Endothelial cell of hepatic sinusoid (primary cell): ENCODE data around the gene KLHL17.
"Not testable (repeated sequence)": the region's sequence is repeated elsewhere in the genome, so short reads cannot be mapped to it uniquely, and the experiment has no call there.

ENCODE experiments used
- in situ Hi-C: cut with HindIII; loops from 2 replicates; pipeline ENCODE4 v1.10.0; 2017; ENCODE audit warnings: low sequenced_read_pairs

KLHL17 gene

GRCh38 chr1:997713-997992, 37.3 kb downstream of the KLHL17 start:
- in situ Hi-C loops, result no loop called here

DNA sequence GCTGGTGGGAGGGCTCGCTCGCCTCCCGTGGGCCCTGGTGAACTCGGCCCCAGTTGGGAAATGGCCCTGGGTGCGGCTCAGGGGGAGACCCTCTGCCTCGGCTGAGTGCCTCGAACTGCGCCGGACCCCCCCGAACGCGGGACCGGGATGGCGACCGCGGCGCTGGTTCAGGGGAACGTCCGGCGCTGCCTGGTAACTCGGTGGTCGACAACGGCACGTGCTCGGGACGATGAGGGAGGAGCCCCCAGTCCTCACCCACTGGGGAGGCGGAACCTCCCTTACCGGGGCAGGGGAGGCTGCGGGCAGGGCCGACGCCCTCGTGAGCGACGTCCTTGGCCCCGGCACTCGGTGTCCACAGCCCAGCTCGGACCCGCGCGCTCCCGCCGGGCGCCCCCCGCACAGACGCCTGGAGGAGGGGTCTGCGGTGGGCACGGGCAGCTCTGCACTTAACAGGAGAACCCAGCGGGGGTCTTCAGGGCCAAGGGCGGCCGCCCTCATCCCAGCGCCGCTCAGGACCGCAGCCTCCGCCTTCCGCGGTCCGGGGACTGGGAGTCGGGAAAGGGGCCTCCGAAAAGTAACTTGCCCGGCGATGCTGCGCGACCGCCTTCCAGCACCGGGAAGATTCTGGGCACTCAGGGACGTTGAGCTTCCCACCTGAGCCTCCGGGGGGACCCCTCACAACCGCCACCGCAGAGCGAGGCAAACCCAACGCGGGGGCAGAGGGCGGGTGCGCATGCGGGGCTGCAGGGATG, 37.8 kb downstream of the KLHL17 start:
- in situ Hi-C loops, result no loop called here

DNA sequence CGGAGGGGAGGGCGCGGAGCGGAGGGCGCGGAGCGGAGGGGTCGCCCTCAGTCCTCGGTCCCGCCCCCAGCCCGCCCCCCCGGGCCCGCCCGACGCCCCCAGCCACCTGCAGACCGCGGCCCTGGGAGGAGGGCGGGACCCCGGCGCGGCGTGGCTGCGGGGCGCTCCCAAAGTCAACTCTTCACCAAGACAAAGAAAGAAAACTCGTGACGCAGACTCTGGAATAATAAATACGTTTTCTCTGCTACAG, 38.3 kb downstream of the KLHL17 start:
- in situ Hi-C loops, result no loop called here

GRCh38 chr1:998995-999724, 38.8 kb downstream of the KLHL17 start:
- in situ Hi-C loops, result no loop called here

- in situ Hi-C loops, result loop anchor here (5.0 kb wide), 1 partner anchor 67 kb away; no protein-coding TSS in a partner anchor
These were observed 39.5 kb downstream of the KLHL17 start, which contains the start of gene HES4 for GRCh38 chr1:999725-1000356. Gene HES4, minus strand, starts transcription at chr1:1000097. Its CDS starts 124 bp downstream, at chr1:999973.

- in situ Hi-C loops, result loop anchor here (5.0 kb wide), 1 partner anchor 67 kb away; no protein-coding TSS in a partner anchor
These were observed 40.1 kb downstream of the KLHL17 start for GRCh38 chr1:1000357-1001056.

DNA sequence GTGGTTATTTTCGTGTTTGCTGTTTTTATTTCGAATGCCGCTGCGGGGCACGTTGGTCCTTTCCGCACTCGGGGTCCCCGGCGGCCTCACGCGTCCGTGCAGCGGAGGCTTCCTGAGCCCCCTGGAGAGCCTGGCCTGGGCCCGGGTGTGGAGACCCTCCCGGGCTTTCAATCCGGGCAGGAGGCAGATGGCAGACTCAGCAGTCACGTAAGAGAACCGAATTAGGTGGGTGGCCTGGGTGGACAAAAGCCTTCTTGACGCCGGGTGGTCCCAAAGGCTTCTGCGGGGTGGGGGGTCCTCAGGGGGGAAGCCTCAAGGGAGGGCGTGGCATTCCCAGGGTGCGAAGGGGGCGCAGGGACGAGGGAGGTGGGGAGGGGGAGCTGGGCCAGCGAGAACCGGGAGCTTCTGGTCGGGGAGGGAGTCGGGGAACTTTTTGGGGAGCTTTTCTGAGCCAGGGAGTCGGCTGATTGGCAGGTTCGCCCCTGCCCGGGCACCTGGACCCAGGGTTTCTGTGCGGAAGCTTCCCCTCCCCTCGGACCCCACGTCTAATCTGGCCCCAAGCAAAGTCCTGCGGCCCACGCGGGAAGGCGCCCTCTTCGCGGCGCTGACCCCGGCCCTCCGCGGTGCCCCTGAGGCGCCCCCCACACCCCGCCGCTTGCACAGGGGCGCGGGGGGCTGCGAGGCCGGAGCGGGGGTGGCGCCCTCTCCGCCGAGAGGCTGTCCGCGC, 40.8 kb downstream of the KLHL17 start:
- in situ Hi-C loops, result loop anchor here (5.0 kb wide), 1 partner anchor 66 kb away; no protein-coding TSS in a partner anchor

- in situ Hi-C loops, result loop anchor here (5.0 kb wide), 1 partner anchor 63 kb away; no protein-coding TSS in a partner anchor
These were observed 43.4 kb downstream of the KLHL17 start for GRCh38 chr1:1003618-1004419.

GRCh38 chr1:1004420-1004779, 44.0 kb downstream of the KLHL17 start:
- in situ Hi-C loops, result loop anchor here (5.0 kb wide), 1 partner anchor 63 kb away; no protein-coding TSS in a partner anchor

DNA sequence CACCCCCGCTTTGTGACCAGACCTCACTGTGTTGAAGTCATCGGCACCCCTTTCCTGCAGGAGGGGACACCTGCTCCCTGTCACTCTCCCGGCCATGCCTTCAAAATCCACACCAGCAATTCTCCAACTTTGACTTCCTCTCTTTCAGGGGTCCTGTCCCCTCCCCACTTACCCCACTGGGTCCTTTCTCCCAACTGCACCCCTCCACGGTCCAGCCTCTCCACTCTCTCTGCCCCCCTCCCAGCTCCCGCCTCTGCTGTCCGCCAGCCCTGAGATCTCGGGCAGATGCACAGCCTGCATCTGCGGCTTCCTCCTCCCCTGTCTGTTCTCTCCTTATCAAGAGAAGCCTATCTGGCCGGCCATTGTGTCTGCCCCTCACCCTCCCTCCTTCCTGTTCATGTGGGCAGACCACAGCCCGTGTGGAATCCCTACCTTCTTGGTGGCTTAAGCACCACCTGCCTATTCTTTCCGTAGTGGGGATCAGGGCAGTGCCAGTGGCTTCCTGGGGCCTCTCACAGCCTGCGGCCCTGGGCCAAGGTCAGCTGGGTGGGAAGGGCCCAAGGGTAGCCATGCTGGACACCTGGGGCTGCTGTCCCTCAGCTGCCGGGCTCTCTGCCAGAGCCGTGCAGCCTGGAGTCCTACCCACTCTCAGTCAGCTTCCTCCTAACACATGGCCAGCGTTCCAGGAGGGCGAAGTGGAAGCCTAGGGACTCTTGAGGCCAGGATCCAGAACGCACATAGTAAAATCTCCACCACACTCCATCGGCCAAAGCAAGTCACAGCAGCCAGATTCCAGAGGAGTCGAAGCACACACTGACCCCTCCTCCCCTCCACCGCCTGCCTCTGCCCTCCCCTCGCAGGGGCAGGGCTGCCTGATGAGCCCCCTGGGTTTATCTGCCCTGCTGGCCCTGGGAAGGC, 44.7 kb downstream of the KLHL17 start:
- in situ Hi-C loops, result loop anchor here (5.0 kb wide), 1 partner anchor 62 kb away; no protein-coding TSS in a partner anchor

DNA sequence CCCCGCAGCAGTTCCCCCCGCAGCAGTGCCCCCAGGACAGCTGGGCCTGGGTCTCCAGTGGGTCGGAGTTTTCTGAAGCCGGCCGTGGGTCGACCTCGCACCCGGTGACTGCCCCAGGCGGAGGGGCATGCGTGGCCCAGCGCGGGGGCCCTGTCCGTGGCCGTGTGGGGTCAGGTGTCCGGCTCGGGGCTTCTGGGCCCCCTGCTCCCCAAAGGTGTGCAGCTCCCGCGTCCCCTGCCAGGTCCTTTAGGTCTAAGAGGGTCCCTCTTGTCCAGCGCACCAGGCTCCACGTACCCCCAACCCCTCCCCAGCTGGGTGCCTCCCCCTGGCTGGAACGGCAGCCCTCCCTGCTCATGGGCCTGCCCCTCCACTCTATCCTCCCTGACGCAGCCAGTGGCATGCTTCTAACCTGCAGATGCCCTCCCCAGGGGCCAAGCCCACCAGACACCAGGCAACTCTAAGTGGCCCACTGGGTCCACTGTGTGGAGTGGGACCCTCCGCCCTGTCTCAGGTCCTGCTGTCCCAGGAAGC, 45.5 kb downstream of the KLHL17 start:
- in situ Hi-C loops, result no loop called here

DNA sequence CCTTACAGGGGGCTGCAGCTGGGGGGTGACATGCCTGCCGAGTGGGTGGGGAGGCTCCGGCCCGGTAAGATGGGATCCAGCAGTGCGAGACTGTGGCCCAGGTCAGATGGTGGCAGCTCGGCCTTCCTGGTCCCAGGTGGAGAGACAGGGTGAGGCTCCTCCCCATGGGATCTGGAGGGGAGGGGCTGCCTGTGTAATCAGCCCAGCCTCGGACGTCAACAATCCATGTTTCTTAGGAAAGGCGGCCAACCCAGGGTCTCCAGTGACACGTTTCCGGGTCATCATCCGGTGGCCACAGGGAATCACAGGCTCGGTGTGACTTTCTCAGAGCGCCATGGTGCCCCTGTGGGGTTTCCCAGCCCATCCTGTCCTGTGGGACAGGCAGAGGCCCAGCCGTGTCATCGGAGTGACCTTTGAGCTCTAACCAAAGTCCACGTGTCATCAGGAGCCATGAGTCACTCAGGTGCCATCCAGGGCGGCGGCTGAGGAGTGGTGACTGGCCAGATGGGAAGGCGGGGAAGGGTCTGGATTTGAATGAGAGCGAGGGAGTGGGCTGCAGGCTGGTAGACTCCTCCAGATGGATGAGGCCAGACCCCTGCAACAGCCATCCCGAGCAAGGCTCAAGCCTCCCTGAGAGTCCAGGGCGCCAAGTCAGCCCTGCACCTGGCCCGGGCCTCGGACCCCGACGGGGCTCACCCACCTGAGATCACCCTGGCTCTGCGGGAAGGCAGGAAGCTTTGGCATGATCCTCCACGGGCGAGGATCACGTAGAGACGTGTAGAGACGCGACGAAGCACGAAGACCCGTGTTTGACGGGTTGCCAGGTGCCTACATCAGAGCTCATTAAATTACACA, 46.1 kb downstream of the KLHL17 start:
- in situ Hi-C loops, result no loop called here

DNA sequence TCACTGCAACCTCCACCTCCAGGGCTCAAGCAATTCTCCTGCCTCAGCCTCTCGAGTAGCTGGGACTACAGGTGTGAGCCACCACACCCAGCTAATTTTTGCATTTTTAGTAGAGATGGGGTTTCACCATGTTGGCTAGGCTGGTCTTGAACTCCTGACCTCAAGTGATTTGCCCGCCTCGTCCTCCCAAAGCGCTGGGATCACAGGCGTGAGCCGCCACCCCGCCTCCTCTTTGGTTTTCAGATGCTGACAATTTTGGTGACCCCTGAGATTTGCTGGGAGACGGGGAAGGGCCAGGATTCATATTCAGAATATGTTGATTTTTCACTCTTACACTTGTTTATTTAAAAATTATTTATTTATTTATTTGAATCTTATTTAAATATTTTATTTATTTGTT, 49.7 kb downstream of the KLHL17 start:
- in situ Hi-C loops, result not testable (repeated sequence)

DNA sequence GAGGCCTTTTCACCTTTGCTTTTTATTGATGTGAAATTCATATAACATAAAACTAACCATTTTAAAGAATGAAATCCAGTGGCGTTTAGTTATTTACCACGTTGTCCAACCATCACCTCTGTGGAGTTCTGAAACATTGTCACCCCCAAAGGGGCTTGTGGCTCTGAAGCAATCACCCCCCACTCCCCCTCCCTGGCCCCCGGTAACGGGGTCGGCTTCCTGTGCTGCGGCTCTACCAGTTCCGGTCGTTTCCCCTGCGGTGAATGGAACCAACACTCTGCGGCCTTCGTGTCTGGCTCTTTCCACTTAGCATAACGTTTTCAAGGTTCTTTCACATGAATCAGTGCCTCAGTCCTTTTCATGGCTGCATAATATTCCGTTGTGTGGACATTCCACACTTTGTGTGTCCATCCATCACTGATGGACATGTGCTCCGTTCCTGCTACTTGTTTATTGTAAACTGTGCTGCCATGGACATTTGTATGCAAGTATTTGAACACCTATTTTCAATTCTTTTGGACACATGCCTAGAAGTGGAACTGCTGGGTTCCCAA, 51.1 kb downstream of the KLHL17 start:
- in situ Hi-C loops, result no loop called here

GRCh38 chr1:1012736-1013104, 52.3 kb downstream of the KLHL17 start:
- in situ Hi-C loops, result not testable (repeated sequence)

GRCh38 chr1:1013105-1013921, 52.9 kb downstream of the KLHL17 start, which contains the start of gene ISG15:
Gene ISG15, plus strand, starts transcription at chr1:1013497. Its CDS starts 77 bp downstream, at chr1:1013574.
- in situ Hi-C loops, result no loop called here
